ENCODE results near the gene COQ10A. TPM values are rescaled to one million over a fixed set of nuclear protein-coding genes. Genes with fewer than 3 reads are reported as not detected.
A peak's percentile ranks its signal among the peaks of the same experiment; 100 is the strongest.

The COQ10A gene
- total and polyA plus RNA-seq, 2 of the 13 experiments (the other 11 are each of a cell fraction or from before 2014, with no cell fraction given) = 21.0 to 37.3 TPM

DNA sequence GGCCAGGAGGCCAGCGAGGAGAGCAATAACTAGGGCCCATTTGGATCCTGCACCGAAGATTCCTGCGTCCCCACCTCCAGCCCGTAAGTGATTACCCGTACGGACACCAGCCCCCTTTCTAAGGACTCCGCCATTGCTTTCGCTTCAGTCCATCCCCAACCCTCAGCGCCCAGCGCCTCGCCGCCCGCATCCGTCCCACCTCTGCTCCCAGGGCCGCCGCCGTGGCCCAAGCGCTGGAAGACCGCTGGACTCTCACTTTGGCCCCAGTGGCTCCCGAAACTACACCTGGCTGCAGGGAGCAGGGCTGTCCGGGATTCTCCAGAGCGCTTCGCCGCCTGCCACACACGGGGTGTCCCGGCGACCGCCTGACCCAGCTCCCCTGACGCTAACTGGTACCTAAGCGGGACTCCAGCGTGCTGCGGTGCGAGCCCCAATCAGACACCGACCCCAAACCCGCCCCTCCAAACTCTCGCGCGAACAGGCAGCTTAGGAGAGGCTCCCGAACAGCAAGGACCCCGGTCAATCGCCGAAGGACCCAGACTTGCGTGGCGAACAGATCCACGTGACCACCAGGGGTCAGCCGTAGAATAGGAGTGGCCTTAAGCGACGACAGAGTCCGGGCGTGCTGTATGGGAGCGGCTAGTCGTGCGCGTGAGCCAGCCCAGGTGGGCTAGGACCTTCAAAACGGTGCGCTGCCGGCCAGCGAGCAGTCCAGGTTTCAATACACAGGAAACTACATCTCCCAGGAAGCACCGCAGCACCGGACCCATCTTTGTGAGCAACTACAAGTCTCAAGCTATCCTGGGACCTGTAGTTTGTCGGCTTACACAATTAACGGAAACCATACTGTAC, 49.1 kb downstream of the COQ10A start, which contains the start of gene CNPY2 (continued):
- TF ChIP-seq MBD4 (IDR thresholded peaks at IDR 0.05; ENCODE audit: borderline replicate concordance, low read length) = no peak
- TF ChIP-seq, protein P1, sequence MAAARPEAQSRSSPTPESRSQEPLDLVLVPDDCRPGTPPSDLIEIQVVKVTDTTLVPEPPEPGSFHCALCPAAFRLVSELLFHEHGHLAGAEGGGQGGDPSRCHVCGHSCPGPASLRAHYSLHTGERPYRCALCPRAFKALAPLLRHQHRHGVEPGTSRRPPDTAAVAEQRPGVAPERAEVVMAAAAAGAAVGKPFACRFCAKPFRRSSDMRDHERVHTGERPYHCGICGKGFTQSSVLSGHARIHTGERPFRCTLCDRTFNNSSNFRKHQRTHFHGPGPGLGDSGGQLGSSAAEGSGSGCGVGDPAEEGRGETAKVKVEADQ (CRISPR knock-in tag; IDR thresholded peaks at IDR 0.05; ENCODE audit: borderline replicate concordance) = no peak
- TF ChIP-seq NR3C1 (CRISPR knock-in tag; IDR thresholded peaks at IDR 0.05) = no peak
- TF ChIP-seq ZNF292 (CRISPR knock-in tag; IDR thresholded peaks at IDR 0.05; ENCODE audit: borderline replicate concordance, low read depth) = no peak; the same call in none of the 2 replicates
- peak; percentile 72; the same call in 1 of the 2 replicates for TF ChIP-seq NRL (CRISPR knock-in tag; IDR thresholded peaks at IDR 0.05; ENCODE audit: borderline replicate concordance)
- TF ChIP-seq ZNF660 (CRISPR knock-in tag; IDR thresholded peaks at IDR 0.05; ENCODE audit: borderline replicate concordance, low read depth) = no peak
- TF ChIP-seq CEBPB (IDR thresholded peaks at IDR 0.05; ENCODE audit: borderline replicate concordance, low read depth, low read length) = peak; percentile 42; the same call in 1 of the 2 replicates
- no peak; the same call in 1 of the 2 replicates for TF ChIP-seq NFKBIZ (CRISPR knock-in tag; IDR thresholded peaks at IDR 0.05)
- TF ChIP-seq, protein P2, sequence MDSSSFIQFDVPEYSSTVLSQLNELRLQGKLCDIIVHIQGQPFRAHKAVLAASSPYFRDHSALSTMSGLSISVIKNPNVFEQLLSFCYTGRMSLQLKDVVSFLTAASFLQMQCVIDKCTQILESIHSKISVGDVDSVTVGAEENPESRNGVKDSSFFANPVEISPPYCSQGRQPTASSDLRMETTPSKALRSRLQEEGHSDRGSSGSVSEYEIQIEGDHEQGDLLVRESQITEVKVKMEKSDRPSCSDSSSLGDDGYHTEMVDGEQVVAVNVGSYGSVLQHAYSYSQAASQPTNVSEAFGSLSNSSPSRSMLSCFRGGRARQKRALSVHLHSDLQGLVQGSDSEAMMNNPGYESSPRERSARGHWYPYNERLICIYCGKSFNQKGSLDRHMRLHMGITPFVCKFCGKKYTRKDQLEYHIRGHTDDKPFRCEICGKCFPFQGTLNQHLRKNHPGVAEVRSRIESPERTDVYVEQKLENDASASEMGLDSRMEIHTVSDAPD (CRISPR knock-in tag; IDR thresholded peaks at IDR 0.05) = no peak
- no peak for TF ChIP-seq FOXM1 (CRISPR knock-in tag; IDR thresholded peaks at IDR 0.05)
- TF ChIP-seq PRPF4 (IDR thresholded peaks at IDR 0.05; ENCODE audit: low read depth, low read length, poor library complexity, severe bottlenecking) = no peak
- TF ChIP-seq, protein P3, sequence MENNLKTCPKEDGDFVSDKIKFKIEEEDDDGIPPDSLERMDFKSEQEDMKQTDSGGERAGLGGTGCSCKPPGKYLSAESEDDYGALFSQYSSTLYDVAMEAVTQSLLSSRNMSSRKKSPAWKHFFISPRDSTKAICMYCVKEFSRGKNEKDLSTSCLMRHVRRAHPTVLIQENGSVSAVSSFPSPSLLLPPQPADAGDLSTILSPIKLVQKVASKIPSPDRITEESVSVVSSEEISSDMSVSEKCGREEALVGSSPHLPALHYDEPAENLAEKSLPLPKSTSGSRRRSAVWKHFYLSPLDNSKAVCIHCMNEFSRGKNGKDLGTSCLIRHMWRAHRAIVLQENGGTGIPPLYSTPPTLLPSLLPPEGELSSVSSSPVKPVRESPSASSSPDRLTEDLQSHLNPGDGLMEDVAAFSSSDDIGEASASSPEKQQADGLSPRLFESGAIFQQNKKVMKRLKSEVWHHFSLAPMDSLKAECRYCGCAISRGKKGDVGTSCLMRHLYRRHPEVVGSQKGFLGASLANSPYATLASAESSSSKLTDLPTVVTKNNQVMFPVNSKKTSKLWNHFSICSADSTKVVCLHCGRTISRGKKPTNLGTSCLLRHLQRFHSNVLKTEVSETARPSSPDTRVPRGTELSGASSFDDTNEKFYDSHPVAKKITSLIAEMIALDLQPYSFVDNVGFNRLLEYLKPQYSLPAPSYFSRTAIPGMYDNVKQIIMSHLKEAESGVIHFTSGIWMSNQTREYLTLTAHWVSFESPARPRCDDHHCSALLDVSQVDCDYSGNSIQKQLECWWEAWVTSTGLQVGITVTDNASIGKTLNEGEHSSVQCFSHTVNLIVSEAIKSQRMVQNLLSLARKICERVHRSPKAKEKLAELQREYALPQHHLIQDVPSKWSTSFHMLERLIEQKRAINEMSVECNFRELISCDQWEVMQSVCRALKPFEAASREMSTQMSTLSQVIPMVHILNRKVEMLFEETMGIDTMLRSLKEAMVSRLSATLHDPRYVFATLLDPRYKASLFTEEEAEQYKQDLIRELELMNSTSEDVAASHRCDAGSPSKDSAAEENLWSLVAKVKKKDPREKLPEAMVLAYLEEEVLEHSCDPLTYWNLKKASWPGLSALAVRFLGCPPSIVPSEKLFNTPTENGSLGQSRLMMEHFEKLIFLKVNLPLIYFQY (CRISPR knock-in tag; IDR thresholded peaks at IDR 0.05; ENCODE audit: borderline replicate concordance) = peak; percentile 89
- peak; percentile 75; the same call in 1 of the 2 replicates for TF ChIP-seq MTA1 (CRISPR knock-in tag; IDR thresholded peaks at IDR 0.05; ENCODE audit: borderline replicate concordance)
- no peak; the same call in 1 of the 2 replicates for TF ChIP-seq SAFB2 (CRISPR knock-in tag; IDR thresholded peaks at IDR 0.05; ENCODE audit: borderline replicate concordance, low read depth)
- TF ChIP-seq, protein P4, sequence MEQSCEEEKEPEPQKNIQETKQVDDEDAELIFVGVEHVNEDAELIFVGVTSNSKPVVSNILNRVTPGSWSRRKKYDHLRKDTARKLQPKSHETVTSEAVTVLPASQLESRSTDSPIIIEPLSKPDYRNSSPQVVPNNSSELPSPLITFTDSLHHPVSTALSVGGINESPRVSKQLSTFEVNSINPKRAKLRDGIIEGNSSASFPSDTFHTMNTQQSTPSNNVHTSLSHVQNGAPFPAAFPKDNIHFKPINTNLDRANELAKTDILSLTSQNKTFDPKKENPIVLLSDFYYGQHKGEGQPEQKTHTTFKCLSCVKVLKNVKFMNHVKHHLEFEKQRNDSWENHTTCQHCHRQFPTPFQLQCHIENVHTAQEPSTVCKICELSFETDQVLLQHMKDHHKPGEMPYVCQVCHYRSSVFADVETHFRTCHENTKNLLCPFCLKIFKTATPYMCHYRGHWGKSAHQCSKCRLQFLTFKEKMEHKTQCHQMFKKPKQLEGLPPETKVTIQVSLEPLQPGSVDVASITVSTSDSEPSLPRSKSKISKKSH (CRISPR knock-in tag; IDR thresholded peaks at IDR 0.05; ENCODE audit: borderline replicate concordance) = no peak
- TF ChIP-seq RBM39 (IDR thresholded peaks at IDR 0.05; ENCODE audit: low read depth, low read length, poor library complexity, severe bottlenecking) = peak; percentile 39
- TF ChIP-seq KDM5B (CRISPR knock-in tag; IDR thresholded peaks at IDR 0.05; ENCODE audit: borderline replicate concordance) = peak; percentile 61; the same call in 1 of the 2 replicates
- TF ChIP-seq ZNF326 (CRISPR knock-in tag; IDR thresholded peaks at IDR 0.05; ENCODE audit: borderline replicate concordance) = no peak
- peak; percentile 38; the same call in 1 of the 2 replicates for TF ChIP-seq ZSCAN25 (CRISPR knock-in tag; IDR thresholded peaks at IDR 0.05)
- peak; percentile 78; the same call in 1 of the 2 replicates for TF ChIP-seq ZNF747 (CRISPR knock-in tag; IDR thresholded peaks at IDR 0.05; ENCODE audit: borderline replicate concordance)

Data from HepG2 (cell line).